Stimulated activated CD4-positive, alpha-beta T cell treated with anti-CD3 and anti-CD28 coated beads, Interleukin-15, amount 100 ng/mL, for 48 hours (primary cell): ENCODE data around the gene TDP1.

ENCODE experiments used
- DNase-seq, 2 donors: peaks; one replicate each; pipeline ENCODE4 v3.0.0-alpha.2; 2020; ENCODE audit warnings: low read depth in 2 of 2

Gene TDP1

GRCh38 chr14:89941830-89942377, 13.8 kb upstream of the TDP1 start:
- DNase-seq: peak in 1 of 2 donors; percentile 16

DNA sequence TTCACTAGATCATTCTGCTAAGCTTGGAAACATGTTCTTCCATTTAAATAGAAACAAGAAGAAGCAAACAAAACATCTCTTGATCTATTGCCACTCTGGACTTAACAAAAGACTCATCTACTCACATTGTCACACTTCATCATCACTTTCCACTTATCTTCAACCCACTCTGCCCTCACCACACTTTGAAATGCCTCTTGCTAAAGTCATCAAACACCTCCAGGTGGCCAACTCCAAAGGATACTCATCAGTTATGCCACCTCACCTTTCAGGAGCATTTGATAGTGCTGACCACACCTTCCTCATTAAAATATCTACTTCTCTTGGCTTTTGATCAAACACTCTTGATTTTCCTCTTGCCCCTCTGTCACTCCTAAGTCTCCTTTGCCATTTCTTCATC, 8.4 kb upstream of the TDP1 start:
- no peak for DNase-seq

DNA sequence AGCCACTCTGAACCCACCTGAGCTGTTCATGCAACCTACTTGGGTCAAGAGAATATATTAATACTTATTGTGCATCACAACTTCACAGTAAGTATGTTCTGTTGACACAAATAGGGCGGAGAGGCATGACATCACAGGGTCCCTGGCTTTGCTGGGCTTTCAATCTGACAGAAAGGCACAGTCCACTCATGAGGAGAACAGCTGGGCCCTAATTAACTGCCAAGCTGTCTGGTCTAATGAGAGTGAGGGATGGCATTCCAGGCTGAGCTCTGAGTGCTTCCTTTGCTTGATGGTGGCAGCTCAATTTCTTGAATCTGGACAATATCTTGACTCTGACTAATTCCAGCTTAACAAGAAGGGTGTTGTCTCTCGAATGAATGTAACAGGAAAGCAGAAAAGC, 3.2 kb upstream of the TDP1 start:
- DNase-seq: no peak

- DNase-seq: no peak
Measured at GRCh38 chr14:89953602-89954001, 2.1 kb upstream of the TDP1 start.

DNA sequence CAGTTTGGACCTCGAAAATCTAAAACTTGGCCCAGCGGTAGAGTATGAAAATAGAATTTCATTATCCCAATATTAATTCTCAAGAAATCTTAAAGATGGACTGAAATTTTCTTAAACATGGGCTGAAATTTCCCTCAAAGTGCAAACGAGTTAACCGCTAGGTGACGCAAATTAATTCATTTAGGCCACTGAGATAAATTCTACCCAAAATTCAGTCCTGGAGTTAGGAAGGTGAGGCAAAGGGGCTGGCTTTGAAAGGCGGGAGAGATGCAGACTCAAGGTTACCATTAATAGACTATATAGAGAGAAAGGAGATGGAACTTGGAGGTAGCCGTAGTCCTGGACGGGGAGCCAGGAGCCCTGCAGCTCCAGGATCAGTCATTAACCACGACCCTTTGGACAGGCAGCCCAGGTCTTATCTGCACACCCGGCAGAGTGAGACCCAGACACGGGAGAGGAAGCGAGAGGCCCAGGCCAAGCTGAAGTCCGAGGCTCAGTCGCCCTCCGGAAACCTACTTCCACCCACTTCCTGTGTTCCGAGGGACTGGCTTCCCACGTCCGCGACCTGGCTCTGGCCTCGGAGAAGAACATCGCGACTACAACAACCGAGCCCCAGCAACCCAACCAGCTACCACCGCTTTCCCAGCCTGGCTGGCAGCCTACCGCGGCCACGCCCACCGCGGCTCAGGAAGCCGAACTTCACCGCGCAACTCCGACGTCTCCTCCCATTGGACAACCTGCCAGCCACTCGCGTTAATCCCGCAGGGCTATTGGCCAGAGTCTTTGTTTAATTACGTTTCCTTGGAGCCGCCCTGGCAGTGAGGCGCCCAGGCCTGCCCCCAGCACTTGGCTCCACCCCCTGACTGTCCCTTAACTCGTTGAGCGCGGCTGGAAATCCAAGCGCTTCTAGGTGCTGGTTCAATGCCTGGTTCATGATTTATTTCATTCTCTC, 1.4 kb upstream of the TDP1 start, which contains the start of gene EFCAB11:
Gene EFCAB11 (minus strand): TSS at position 661 of the 952 bp plus-strand sequence. CDS start 70 bp downstream, at position 591.
- DNase-seq: peak; percentile 90 to 93

- DNase-seq: no peak
Measured at GRCh38 chr14:89955022-89955744, 544 bp upstream of the TDP1 start.

GRCh38 chr14:89956661-89957009, 908 bp downstream of the TDP1 start:
- no peak for DNase-seq

- no peak for DNase-seq
Measured at GRCh38 chr14:89957376-89957775, 1.6 kb downstream of the TDP1 start.

DNA sequence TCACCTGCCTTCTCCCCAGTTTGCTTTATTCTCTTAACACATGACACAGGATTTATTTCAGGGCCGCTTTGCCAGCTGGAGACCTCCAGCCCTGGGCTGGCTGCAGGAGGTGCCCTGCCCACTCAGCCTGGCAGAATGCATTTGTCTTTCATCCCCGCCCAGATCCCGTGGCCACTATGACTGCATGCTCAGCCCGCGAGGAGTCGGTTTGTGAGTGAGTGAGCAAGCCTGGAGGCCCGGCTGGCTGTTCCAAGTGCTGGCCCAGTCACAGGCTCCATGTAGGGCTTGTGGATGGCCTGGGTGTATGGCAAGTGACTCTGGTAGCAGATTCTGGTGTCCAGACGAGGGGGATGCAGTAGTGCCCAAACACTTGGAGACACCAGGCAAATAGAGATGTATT, 2.1 kb downstream of the TDP1 start:
- DNase-seq: no peak

DNA sequence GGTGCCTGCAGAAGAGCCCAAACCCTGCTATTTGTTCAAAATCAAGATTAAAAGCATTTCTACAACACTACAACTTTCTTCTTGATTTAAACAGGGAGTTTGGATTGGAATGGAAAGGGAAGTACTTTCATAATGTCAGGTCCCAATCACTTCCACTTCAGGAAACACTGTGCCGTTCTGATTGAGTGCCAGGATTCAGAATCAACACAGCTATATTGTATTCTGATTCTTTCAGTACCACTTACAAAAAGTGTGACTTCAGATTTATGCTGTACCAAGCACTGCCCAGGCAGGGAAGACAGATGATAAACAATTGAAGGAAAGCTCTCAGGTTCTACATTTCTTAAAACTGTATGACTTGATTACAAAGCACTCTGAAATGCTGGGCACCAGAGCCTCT, 3.2 kb downstream of the TDP1 start:
- DNase-seq: no peak

GRCh38 chr14:89959853-89960445, 4.2 kb downstream of the TDP1 start:
- no peak for DNase-seq

GRCh38 chr14:89960914-89961313, 5.2 kb downstream of the TDP1 start:
- DNase-seq: no peak

DNA sequence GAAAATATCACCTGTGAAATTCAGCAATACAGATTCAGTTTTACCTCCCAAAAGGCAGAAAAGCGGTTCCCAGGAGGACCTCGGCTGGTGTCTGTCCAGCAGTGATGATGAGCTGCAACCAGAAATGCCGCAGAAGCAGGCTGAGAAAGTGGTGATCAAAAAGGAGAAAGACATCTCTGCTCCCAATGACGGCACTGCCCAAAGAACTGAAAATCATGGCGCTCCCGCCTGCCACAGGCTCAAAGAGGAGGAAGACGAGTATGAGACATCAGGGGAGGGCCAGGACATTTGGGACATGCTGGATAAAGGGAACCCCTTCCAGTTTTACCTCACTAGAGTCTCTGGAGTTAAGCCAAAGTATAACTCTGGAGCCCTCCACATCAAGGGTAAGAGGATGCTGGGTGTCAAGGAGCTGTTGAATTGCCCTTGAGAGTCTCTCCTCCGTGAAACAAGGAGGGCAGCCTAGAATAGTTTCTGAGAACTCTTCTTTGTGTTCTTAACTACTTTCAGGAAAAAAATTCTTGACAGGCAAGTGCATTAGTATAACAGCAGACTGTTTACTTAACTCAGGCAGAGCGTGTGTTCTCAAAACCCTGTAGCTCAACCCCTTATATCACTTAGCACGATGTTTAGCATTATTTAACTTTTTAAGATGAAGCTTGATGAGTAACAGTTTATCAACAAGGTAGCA, 7.7 kb downstream of the TDP1 start:
- no peak for DNase-seq

- DNase-seq: no peak
Measured at GRCh38 chr14:89965839-89966238, 10.1 kb downstream of the TDP1 start.

- peak; percentile 11 to 25 for DNase-seq
Measured at GRCh38 chr14:89973234-89973823, 17.6 kb downstream of the TDP1 start.

DNA sequence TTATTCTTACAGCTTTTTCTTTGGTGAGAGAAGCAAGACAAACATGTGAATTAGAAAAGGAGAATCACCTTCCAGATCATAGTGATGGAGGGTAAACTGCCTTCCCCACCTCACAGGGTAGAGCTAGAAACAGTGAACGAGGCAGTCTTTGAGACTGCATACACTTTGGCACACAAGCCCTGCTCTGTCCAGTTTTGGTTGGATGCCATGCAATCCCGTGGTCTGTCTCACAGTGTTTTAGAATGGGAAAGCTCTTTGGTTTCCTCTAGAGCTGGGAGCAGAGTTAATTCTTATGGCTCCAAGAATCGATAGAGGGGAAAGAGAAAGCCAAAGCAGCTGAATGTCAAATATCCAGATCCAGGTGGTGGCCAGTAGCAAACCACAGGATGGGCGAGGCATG, 21.9 kb downstream of the TDP1 start:
- DNase-seq: no peak

GRCh38 chr14:89978656-89979055, 22.9 kb downstream of the TDP1 start:
- DNase-seq: no peak

DNA sequence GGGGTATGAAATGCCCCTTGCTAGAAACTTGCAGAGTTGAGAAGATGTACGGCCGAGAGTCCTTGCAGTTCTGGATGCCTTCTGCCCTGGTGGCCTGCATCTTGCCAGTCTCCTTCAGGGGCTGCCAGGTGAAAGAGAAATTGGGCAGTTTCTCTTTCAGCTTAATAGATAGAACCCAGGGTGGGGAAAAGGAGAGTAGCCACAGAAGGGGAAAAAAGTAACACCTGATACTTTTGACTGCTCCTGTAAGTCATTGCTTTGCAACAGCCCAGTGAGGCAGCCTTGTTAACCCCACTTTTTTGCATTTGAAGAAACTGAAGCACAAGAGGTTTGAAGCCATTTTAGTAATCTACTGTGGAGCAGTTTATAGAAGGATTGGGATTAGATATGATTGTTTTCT, 27.6 kb downstream of the TDP1 start:
- no peak for DNase-seq

DNA sequence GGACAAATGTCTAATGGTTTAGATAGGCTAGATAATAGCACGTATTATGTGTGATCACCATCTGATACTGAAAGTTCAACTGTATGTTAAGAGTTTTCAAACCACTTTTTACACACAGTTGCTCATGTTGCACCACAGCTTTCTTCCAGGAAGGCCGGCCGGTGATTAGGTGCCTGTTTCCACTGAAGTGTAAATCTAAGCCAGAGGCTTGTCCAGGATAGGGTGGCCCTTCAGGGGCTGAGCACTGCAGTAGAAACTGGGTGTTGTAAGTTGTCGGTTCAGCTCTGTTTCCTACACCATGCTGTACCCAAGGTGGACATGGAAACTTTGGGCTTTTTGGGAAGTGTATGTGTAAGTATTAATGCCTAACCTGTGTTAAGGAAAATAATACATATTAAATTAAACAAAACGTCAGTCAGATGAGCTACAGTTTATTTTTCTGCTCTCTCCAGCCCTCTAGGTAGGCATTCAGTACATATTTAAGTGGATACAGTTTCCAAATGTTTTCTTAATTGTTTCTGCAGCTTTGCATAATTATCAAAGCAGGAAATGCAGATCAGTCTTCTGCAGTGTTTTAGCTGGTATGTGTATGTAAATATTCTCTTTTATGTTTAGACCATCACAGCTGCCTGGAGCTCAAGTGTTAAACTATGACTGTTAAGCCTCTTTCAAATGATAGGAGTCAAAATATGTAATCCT, 30.9 kb downstream of the TDP1 start:
- no peak for DNase-seq

- no peak for DNase-seq
Measured at GRCh38 chr14:89987161-89987475, 31.4 kb downstream of the TDP1 start.

DNA sequence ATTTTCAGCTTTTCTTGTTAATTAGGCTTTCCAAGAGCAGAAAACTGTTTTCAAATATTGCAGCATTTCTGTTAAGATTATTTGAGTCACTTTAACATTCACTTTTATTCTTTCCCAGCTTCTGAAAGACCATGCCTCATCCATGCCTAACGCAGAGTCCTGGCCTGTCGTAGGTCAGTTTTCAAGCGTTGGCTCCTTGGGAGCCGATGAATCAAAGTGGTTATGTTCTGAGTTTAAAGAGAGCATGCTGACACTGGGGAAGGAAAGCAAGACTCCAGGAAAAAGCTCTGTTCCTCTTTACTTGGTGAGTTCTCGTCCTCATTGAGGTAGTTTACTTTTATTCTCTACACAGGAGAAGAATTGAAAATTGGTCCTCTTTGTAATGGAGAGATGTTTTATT, 33.1 kb downstream of the TDP1 start:
- DNase-seq: no peak
